HepG2 (cell line): ENCODE measurements around the gene CDH13. TPM values are rescaled to one million over a fixed set of nuclear protein-coding genes. Genes with fewer than 3 reads are reported as not detected.

Experiments used
- ARHGAP35 ChIP-seq: sonication (generic); formaldehyde crosslinking; IDR thresholded peaks from 2 replicates; pipeline ENCODE4 v1.9.0; 2022; ENCODE audit warnings: mild to moderate bottlenecking, inconsistent platforms, moderate library complexity, missing genetic modification reagents, borderline replicate concordance
- ZNF180 ChIP-seq: sonication (generic); formaldehyde crosslinking; IDR thresholded peaks from 2 replicates; pipeline ENCODE4 v1.4.0; 2020; ENCODE audit warnings: low read depth, missing genetic modification reagents, borderline replicate concordance
- ZNF441 ChIP-seq: sonication (generic); formaldehyde crosslinking; IDR thresholded peaks from 2 replicates; pipeline ENCODE4 v1.7.0; 2021; ENCODE audit warnings: missing genetic modification reagents, borderline replicate concordance
- ZNF562 ChIP-seq: sonication (generic); formaldehyde crosslinking; IDR thresholded peaks from 2 replicates; pipeline ENCODE4 v1.8.0; 2022; ENCODE audit warnings: missing genetic modification reagents, borderline replicate concordance
- polyA plus RNA-seq, 8 experiments: library from polyadenylated mRNA; depleted of rRNA in 3 of 8; stranded (reverse) in 7 of 8; unstranded in 1 of 8; fragments of >200 nt; fragmentation: Illumina TruSeq in 4 of 8; extraction: Trizol in 4 of 8; gene quantifications; 2 replicates each; pipeline versions ENCODE4 v1.2.1 to v1.2.3, GENCODE V29; 2011 to 2016; ENCODE audit warnings: low read depth in 4 of 8, missing spikeins in 1 of 8, mixed read lengths in 1 of 8; ENCODE audit not compliant: insufficient read depth in 1 of 8
- total RNA-seq, 5 experiments: library from RNA; depleted of rRNA; stranded (reverse); fragments of >200 nt; fragmentation: Illumina TruSeq; extraction: Trizol; gene quantifications; 2 replicates each; pipeline ENCODE4 v1.2.3, GENCODE V29; 2016; ENCODE audit warnings: low read depth in 1 of 5
- TF ChIP-seq, protein P1 (sequence below): sonication (generic); formaldehyde crosslinking; IDR thresholded peaks from 2 replicates; pipeline ENCODE4 v1.5.1; 2020; ENCODE audit warnings: missing genetic modification reagents, mild to moderate bottlenecking, borderline replicate concordance
- TF ChIP-seq, protein P2 (sequence below): sonication (generic); formaldehyde crosslinking; IDR thresholded peaks from 2 replicates; pipeline ENCODE4 v1.8.0; 2022; ENCODE audit warnings: missing genetic modification reagents, mild to moderate bottlenecking, borderline replicate concordance
- TF ChIP-seq, protein P3 (sequence below): sonication (generic); formaldehyde crosslinking; IDR thresholded peaks from one replicate; pipeline ENCODE4 v1.5.1; 2020; ENCODE audit warnings: mild to moderate bottlenecking, missing genetic modification reagents; ENCODE audit errors: not compliant biosample characterization

CDH13 gene
- total and polyA plus RNA-seq, 2 of the 13 experiments (the other 11 are each of a cell fraction or from before 2014, with no cell fraction given): not detected

DNA sequence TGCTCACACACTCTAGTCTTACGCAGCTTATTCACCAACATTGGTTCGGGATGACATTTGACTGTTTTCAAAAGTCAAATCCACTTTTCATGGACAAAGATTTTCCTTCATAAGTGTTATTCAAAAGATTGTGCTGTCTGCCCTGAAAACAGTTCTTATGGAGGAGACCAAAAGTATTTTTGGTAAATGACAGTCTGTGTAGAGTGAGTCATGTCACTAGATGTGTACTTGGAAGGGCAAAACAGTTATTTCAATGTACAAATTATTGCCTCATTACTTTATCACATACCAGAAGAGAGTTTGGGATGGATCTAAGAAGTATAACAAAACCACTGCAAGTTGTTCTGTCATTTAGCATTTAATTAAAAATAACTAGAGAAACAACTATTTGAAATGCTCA lies 265.6 kb downstream of the CDH13 start (continued):
- TF ChIP-seq, protein P1, sequence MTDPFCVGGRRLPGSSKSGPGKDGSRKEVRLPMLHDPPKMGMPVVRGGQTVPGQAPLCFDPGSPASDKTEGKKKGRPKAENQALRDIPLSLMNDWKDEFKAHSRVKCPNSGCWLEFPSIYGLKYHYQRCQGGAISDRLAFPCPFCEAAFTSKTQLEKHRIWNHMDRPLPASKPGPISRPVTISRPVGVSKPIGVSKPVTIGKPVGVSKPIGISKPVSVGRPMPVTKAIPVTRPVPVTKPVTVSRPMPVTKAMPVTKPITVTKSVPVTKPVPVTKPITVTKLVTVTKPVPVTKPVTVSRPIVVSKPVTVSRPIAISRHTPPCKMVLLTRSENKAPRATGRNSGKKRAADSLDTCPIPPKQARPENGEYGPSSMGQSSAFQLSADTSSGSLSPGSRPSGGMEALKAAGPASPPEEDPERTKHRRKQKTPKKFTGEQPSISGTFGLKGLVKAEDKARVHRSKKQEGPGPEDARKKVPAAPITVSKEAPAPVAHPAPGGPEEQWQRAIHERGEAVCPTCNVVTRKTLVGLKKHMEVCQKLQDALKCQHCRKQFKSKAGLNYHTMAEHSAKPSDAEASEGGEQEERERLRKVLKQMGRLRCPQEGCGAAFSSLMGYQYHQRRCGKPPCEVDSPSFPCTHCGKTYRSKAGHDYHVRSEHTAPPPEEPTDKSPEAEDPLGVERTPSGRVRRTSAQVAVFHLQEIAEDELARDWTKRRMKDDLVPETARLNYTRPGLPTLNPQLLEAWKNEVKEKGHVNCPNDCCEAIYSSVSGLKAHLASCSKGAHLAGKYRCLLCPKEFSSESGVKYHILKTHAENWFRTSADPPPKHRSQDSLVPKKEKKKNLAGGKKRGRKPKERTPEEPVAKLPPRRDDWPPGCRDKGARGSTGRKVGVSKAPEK (CRISPR knock-in tag): no peak
- no peak for TF ChIP-seq ZNF441
- TF ChIP-seq, protein P2, sequence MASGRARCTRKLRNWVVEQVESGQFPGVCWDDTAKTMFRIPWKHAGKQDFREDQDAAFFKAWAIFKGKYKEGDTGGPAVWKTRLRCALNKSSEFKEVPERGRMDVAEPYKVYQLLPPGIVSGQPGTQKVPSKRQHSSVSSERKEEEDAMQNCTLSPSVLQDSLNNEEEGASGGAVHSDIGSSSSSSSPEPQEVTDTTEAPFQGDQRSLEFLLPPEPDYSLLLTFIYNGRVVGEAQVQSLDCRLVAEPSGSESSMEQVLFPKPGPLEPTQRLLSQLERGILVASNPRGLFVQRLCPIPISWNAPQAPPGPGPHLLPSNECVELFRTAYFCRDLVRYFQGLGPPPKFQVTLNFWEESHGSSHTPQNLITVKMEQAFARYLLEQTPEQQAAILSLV (CRISPR knock-in tag): no peak
- TF ChIP-seq, protein P3, sequence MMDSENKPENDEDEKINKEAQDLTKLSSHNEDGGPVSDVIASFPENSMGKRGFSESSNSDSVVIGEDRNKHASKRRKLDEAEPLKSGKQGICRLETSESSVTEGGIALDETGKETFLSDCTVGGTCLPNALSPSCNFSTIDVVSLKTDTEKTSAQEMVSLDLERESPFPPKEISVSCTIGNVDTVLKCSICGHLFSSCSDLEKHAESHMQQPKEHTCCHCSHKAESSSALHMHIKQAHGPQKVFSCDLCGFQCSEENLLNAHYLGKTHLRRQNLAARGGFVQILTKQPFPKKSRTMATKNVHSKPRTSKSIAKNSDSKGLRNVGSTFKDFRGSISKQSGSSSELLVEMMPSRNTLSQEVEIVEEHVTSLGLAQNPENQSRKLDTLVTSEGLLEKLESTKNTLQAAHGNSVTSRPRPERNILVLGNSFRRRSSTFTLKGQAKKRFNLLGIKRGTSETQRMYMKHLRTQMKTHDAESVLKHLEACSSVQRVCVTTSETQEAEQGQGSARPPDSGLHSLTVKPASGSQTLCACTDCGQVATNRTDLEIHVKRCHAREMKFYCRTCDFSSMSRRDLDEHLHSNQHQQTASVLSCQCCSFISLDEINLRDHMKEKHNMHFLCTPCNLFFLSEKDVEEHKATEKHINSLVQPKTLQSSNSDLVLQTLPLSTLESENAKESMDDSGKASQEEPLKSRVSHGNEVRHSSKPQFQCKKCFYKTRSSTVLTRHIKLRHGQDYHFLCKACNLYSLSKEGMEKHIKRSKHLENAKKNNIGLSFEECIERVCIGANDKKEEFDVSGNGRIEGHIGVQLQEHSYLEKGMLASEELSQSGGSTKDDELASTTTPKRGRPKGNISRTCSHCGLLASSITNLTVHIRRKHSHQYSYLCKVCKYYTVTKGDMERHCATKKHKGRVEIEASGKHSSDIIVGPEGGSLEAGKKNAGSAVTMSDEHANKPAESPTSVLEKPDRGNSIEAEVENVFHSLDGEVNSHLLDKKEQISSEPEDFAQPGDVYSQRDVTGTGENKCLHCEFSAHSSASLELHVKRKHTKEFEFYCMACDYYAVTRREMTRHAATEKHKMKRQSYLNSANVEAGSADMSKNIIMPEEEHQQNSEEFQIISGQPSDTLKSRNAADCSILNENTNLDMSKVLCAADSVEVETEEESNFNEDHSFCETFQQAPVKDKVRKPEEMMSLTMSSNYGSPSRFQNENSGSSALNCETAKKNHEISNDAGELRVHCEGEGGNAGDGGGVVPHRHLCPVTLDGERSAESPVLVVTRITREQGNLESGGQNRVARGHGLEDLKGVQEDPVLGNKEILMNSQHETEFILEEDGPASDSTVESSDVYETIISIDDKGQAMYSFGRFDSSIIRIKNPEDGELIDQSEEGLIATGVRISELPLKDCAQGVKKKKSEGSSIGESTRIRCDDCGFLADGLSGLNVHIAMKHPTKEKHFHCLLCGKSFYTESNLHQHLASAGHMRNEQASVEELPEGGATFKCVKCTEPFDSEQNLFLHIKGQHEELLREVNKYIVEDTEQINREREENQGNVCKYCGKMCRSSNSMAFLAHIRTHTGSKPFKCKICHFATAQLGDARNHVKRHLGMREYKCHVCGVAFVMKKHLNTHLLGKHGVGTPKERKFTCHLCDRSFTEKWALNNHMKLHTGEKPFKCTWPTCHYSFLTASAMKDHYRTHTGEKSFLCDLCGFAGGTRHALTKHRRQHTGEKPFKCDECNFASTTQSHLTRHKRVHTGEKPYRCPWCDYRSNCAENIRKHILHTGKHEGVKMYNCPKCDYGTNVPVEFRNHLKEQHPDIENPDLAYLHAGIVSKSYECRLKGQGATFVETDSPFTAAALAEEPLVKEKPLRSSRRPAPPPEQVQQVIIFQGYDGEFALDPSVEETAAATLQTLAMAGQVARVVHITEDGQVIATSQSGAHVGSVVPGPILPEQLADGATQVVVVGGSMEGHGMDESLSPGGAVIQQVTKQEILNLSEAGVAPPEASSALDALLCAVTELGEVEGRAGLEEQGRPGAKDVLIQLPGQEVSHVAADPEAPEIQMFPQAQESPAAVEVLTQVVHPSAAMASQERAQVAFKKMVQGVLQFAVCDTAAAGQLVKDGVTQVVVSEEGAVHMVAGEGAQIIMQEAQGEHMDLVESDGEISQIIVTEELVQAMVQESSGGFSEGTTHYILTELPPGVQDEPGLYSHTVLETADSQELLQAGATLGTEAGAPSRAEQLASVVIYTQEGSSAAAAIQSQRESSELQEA: no peak
- TF ChIP-seq ARHGAP35 (CRISPR knock-in tag): no peak
- TF ChIP-seq ZNF180 (CRISPR knock-in tag): no peak
- TF ChIP-seq ZNF562 (CRISPR knock-in tag): no peak
